IPS-20b (cell line): ENCODE data around the gene TNFRSF19.

Source experiments
- H3K27ac ChIP-seq: one replicate; pipeline ENCODE4 v1.5.1; 2013; ENCODE audit warnings: low read length
- H3K27me3 ChIP-seq: 2 replicates; pipeline ENCODE4 v1.6.1; 2013; ENCODE audit warnings: mild to moderate bottlenecking, low read length, inconsistent platforms; ENCODE audit not compliant: insufficient read depth
- H3K36me3 ChIP-seq: 2 replicates; pipeline ENCODE4 v1.6.1; 2013; ENCODE audit warnings: low read depth, mild to moderate bottlenecking, inconsistent platforms, low read length, moderate library complexity; ENCODE audit not compliant: insufficient read depth
- H3K4me1 ChIP-seq: 2 replicates; pipeline ENCODE4 v1.6.1; 2013; ENCODE audit warnings: mild to moderate bottlenecking, control low read depth, inconsistent platforms, low read length, moderate library complexity; ENCODE audit not compliant: insufficient read depth
- H3K4me3 ChIP-seq: 2 replicates; pipeline ENCODE4 v1.5.1; 2013; ENCODE audit warnings: mild to moderate bottlenecking, low read length, inconsistent platforms
- H3K9ac ChIP-seq: 2 replicates; pipeline ENCODE4 v1.6.1; 2013; ENCODE audit warnings: low read depth, mild to moderate bottlenecking, inconsistent platforms, low read length, moderate library complexity
- H3K9me3 ChIP-seq: 2 replicates; pipeline ENCODE4 v1.6.1; 2013; ENCODE audit warnings: mild to moderate bottlenecking, low read depth, low read length, inconsistent platforms; ENCODE audit not compliant: insufficient read depth

Gene TNFRSF19

DNA sequence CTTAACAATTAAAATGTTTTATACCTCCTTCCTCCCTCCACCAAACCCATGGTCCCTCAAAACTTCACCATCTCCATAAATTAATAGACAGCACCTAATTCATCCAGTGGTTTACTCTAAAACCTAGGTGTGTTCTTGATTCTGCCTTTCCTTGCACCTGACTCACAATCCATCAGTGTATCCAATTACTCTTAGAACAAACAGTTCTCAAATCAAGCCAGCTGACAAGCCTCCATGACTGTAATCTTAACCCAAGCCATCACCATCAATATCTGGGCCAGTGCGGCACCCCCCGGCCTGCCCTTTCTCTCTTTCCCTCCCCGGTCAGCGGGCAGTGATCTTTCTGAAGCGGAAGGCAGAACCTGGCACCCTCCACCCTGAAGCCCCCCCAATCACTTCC is 75.6 kb downstream of the TNFRSF19 start:
- Histone ChIP-seq H3K9ac (no peak overlapping the region), H3K4me3 (no peak overlapping the region), H3K36me3 (no peaks in the 10 kb centered on the region)

DNA sequence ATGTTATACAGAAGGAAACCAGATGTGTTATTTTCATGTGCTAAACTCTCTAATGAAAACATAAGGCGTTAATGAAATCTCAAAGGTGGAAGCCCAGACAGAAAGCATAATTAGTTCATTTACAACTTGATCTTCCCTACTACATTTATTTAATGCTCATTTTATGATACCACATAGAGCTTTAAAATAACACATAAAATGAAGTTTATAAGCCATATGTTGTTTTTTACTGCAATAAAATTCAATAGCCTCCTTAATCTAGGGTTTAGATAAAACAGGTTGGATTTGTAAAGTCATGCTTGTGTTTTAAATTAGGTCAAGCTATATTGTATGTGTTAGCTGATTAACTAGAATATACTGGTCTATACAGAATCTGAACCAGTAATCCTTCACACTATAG is 81.2 kb downstream of the TNFRSF19 start:
- H3K27ac ChIP-seq: no peak overlapping the region
- H3K9me3 ChIP-seq: no peaks in the 10 kb centered on the region; the same call in 1 of the 2 replicates
- no peaks in the 10 kb centered on the region for H3K36me3 ChIP-seq
- no peak overlapping the region for H3K4me3 ChIP-seq
- H3K9ac ChIP-seq: no peak overlapping the region
- H3K4me1 ChIP-seq: peaks cover 9% of the 10 kb centered on the region; the same call in 1 of the 2 replicates
- H3K27me3 ChIP-seq: no peaks in the 10 kb centered on the region

More for the DNA sequence above, 75.6 kb downstream of the TNFRSF19 start:
- H3K9me3 ChIP-seq: no peaks in the 10 kb centered on the region; the same call in 1 of the 2 replicates
- peaks cover 8% of the 10 kb centered on the region; the same call in 1 of the 2 replicates for H3K4me1 ChIP-seq
- H3K27me3 ChIP-seq: no peaks in the 10 kb centered on the region
- H3K27ac ChIP-seq: no peak overlapping the region

DNA sequence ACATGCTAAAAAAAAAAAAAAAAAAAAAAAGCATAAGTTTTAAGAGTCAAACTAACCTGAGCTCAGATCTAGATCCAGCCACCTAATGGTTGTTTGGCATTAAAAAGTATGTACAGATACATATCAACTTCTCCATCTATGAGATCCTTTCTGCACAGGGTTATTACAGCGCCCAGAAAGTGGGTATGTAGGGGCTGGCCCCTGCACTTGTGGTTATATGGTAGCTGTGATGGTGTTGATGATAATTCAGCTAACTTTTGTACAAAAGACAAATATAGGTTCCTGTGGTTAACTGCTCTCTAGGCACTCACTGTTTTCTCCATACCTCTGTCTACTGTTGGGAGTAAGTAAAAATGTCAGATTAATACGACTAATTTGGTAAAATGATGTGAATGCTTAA is 81.7 kb downstream of the TNFRSF19 start:
- H3K4me3 ChIP-seq: no peak overlapping the region
- peaks cover 12% of the 10 kb centered on the region; the same call in 1 of the 2 replicates for H3K4me1 ChIP-seq
- H3K9ac ChIP-seq: no peak overlapping the region
- no peaks in the 10 kb centered on the region for H3K9me3 ChIP-seq
- H3K36me3 ChIP-seq: no peaks in the 10 kb centered on the region
- no peak overlapping the region for H3K27ac ChIP-seq
- no peaks in the 10 kb centered on the region for H3K27me3 ChIP-seq

DNA sequence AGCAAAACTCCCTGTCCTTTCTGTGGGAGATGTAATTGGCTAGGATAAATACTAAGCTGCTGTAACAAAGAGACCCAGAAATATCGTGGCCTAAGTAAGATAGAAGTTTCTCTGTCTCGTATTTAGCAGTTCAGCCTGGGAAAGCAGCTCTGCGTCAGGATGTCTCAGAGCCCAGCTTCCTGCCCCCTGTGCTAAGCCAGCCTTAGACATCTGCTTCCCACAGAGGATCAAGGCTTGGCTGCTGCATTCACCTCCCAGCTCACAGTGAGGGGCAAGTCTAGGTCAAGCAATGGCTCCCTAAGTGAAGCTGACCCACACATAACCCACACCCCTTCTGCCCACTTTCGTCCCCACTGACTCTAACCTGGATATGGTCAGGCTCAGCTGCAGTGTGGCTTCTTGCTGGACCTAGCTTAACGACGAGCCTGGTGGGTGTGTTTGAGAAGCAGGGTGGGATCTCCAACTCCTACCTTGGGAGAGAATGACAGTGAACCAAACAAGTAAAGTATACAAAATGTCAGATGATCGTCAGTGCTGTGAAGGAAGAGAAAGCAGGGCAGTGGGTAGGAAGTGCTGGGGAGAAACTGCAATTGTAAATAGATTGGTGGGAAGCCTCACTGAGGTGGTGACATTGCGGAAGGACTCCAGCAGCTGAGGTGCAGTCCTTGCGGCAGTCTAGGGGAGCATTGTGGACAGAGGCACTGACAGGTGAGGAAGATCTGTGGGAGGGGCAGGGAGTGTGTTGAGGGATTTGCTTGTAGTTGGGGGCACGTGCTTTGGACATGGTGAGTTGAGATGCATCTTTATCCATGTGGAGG is 82.9 kb downstream of the TNFRSF19 start:
- no peaks in the 10 kb centered on the region for H3K27me3 ChIP-seq
- peaks cover 19% of the 10 kb centered on the region; the same call in 1 of the 2 replicates for H3K4me1 ChIP-seq
- no peaks in the 10 kb centered on the region for H3K9me3 ChIP-seq
- H3K9ac ChIP-seq: no peak overlapping the region
- no peak overlapping the region for H3K27ac ChIP-seq
- no peak overlapping the region for H3K4me3 ChIP-seq
- no peaks in the 10 kb centered on the region for H3K36me3 ChIP-seq

DNA sequence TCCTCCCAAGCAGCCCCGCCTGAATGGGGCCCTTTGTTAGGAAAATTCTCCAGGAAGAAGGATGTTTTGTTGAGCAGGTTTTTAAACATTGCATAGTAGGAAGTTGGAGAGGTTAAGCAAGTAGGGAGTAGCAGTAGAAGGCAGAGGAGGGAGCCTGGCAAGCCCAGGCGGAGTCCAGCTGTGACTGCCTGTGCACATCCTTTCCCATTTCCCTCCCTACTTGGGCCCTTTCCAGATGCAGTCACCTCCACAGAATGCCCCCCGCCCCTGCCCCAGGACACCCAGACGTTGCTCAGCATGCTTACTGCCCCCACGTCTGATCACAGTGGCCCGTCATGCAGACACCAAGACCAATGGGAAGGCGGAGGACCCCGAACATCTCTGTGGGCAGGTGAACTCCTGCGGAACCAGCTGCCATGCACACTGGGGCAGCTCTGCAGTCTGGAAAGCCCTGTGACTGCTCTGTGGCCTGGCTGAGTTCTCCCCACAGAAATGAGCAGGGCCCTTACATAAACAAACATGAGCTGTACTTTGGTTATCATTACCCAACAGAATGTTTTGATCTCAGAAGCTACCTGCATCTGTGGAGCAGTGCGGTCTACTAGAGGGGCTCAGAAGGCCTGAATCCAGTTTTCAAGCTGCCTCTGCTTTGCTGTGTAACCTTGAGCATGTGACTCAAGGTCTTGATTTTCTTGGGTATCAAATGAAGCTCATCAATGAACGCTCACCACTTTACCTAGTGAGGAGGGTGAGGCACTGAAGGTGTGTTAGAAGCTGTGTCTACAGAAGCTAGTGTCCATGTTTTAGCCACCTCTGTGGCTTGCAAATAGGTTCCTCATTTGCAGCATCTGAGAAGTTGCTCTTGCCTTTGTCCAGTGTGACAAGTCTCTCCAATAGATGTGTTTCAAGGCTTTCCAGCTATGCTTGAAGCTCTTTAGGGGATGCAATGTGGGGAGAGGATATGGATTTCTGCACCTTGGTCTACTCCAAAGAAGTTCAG is 84.2 kb downstream of the TNFRSF19 start:
- H3K27me3 ChIP-seq: no peaks in the 10 kb centered on the region
- H3K9ac ChIP-seq: no peak overlapping the region
- peaks cover 23% of the 10 kb centered on the region; the same call in 1 of the 2 replicates for H3K4me1 ChIP-seq
- H3K27ac ChIP-seq: no peak overlapping the region
- H3K4me3 ChIP-seq: no peak overlapping the region
- H3K9me3 ChIP-seq: no peaks in the 10 kb centered on the region
- no peaks in the 10 kb centered on the region for H3K36me3 ChIP-seq

DNA sequence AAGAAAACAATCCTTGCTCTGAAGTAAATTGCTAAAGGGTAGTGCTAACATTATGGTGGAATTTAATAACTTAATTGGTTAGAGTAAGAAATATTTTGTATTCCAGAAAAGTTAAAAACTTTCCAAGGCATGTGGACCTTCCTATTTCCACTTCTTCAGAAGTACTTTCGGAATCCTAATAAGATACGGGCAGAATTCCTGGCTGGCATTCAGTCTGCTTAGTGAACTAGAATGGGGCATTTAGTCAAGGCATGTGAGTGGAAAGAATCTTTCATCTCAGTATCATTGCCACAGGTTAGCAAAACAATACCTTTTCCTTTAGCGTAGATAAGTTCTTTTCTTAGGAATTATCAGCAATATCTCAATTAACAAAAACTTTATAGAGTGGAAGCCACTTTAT is 85.1 kb downstream of the TNFRSF19 start:
- no peaks in the 10 kb centered on the region for H3K36me3 ChIP-seq
- H3K4me1 ChIP-seq: peaks cover 23% of the 10 kb centered on the region; the same call in 1 of the 2 replicates
- no peak overlapping the region for H3K9ac ChIP-seq
- H3K4me3 ChIP-seq: no peak overlapping the region
- no peak overlapping the region for H3K27ac ChIP-seq
- H3K27me3 ChIP-seq: no peaks in the 10 kb centered on the region
- H3K9me3 ChIP-seq: no peaks in the 10 kb centered on the region

DNA sequence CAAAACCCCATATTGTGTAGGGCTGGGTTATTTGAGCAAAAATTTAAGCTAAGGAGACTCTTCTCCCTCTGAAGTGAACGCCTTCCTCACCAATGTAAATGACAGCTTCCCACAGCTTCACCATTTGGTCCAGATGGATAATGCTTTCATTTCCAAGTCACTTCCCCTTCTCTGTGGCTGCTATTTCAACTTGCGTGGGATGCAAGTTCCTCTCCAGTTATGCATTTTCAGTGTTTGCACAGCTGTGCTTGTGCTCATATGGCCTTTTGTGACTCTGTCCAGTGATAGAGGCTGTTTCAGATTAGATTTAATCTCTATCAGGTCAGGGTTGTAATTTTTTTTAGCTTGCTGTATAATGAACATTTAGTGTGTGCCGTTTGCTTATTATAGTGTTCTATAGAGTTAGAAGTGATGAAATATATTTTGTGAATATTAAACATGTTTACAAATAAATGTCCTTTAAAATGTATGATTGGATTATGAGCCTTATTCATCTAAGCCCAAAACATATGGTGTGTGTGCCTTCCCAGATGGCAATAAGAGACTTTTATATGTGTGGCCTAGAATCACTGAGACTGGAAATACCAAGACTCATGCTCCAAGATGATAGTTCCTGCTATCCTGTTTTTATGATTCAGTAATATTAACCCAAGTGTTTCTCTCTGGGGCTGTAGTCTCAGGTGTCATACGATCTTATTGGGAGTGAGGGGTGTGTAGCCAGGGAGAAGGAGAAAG is 86.6 kb downstream of the TNFRSF19 start:
- Histone ChIP-seq H3K9me3 (no peaks in the 10 kb centered on the region), H3K27me3 (no peaks in the 10 kb centered on the region), H3K4me3 (no peak overlapping the region), H3K36me3 (no peaks in the 10 kb centered on the region), H3K4me1 (peaks cover 23% of the 10 kb centered on the region; the same call in 1 of the 2 replicates), H3K27ac (no peak overlapping the region), H3K9ac (no peak overlapping the region)

DNA sequence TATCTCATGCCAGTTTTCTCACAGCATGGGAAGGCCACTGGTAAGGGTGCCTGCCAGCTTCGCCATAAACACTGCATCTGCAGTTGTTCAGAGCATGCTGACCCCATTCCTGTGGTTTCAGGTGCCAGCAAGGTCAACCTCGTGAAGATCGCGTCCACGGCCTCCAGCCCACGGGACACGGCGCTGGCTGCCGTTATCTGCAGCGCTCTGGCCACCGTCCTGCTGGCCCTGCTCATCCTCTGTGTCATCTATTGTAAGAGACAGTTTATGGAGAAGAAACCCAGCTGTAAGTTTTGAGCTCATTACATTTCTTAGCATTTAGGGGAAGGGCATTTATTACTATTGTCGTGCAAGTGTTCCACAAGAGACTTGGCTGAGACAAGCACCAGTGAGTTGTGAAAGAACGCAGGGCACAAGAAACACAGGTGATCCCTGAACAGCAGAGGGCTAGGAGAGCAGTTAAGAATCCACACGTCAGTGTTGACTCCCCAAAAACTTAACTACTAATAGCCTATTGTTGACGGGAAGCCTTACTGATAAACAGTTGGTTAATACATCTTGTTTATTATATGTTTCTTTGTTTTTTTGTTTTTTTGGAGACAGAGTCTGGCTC is 88.8 kb downstream of the TNFRSF19 start:
- no peak overlapping the region for H3K4me3 ChIP-seq
- H3K27ac ChIP-seq: no peak overlapping the region
- H3K9me3 ChIP-seq: 0 out of 2 replicates have a peak, but pooled peaks cover 4% of the 10 kb centered on the region
- H3K9ac ChIP-seq: no peak overlapping the region
- H3K36me3 ChIP-seq: no peaks in the 10 kb centered on the region
- no peaks in the 10 kb centered on the region for H3K27me3 ChIP-seq
- peaks cover 19% of the 10 kb centered on the region; the same call in 1 of the 2 replicates for H3K4me1 ChIP-seq

DNA sequence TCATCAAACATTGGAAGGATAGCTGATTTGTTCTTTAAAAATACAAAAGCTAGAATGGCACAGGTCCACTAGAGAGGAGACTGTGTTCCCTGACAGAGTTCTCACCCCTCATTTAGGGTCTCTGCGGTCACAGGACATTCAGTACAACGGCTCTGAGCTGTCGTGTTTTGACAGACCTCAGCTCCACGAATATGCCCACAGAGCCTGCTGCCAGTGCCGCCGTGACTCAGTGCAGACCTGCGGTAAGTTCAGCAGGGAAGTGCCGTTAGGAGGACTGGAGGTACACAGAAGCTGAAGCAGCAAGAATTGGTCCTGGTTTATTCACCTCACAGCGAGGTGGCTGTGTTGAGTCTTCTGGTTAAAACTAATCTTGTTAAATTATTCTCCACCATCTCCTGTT is 90.0 kb downstream of the TNFRSF19 start:
- Histone ChIP-seq H3K27me3 (no peaks in the 10 kb centered on the region), H3K36me3 (no peaks in the 10 kb centered on the region), H3K9me3 (0 out of 2 replicates have a peak, but pooled peaks cover 4% of the 10 kb centered on the region), H3K4me1 (peaks cover 14% of the 10 kb centered on the region; the same call in 1 of the 2 replicates), H3K4me3 (no peak overlapping the region), H3K9ac (no peak overlapping the region), H3K27ac (no peak overlapping the region)

DNA sequence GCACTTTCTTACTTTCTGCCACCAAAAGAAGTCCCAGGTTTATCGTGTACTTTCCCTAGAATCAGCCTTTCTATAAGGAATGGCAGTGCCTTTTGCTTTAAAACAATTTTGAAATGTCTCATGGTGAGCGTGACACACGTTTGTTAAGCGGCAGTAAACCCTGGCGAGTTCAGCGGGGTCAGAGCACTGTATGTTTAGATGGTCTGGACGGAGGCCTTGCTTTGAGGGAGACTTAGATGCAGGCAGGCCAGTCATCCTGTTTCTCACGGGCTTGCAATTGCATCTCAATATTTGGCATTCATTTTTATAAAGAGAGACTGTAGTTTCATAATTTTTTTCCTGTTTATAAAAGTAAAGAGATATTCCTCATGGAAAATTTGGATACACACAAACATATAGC is 96.4 kb downstream of the TNFRSF19 start:
- no peak overlapping the region for H3K4me3 ChIP-seq
- H3K9me3 ChIP-seq: 0 out of 2 replicates have a peak, but pooled peaks cover 4% of the 10 kb centered on the region
- no peak overlapping the region for H3K27ac ChIP-seq
- H3K36me3 ChIP-seq: no peaks in the 10 kb centered on the region
- no peaks in the 10 kb centered on the region for H3K4me1 ChIP-seq
- H3K27me3 ChIP-seq: no peaks in the 10 kb centered on the region
- H3K9ac ChIP-seq: no peak overlapping the region

DNA sequence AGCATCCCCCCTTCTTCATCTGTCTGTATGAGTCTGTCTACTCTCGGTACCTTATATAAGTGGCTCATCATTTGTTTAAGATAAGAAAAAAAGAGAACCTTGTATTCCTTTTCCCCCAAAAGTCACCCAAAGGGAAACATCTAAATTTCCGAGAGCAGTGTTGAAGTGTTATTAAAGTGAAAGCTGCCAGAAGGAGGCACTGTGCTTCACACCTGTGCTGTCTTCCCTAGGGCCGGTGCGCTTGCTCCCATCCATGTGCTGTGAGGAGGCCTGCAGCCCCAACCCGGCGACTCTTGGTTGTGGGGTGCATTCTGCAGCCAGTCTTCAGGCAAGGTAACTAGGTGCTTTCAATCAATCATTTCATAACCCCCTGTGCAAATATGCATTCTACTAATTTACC is 97.5 kb downstream of the TNFRSF19 start:
- Histone ChIP-seq H3K27me3 (no peaks in the 10 kb centered on the region), H3K36me3 (no peaks in the 10 kb centered on the region), H3K4me1 (no peaks in the 10 kb centered on the region), H3K9ac (no peak overlapping the region), H3K9me3 (no peaks in the 10 kb centered on the region), H3K27ac (no peak overlapping the region), H3K4me3 (no peak overlapping the region)
